ENCODE measurements around the gene NDUFB11.

NDUFB11 gene

GRCh38 chrX:47158781-47159180, 14.3 kb upstream of the NDUFB11 start:
- FAIRE-seq (no peak), DNase-seq (ENCODE audit: insufficient read length, low spot score) (no peak)
- TF ChIP-seq CTCF (IDR thresholded peaks at IDR 0.05; ENCODE audit: insufficient read depth, missing control alignments), result no peak

DNA sequence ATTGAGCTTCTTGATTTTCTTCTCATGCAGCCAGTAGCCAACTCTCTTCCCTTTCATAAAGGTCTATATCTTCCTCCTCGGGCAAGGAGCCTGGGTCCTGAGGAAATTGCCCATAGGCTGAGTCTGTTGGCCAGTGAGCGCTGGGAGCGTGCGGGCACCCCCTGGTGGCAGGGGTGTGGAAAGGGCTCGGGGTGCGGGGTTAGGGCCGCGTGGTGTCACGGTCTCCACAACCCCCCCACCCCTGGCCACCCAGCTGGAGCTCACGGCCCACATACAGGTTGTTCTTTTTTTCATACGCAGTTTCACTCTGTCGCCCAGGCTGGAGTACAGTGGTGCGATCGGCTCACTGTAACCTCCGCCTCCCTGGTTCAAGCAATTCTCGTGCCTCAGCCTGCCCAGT, 13.6 kb upstream of the NDUFB11 start:
- FAIRE-seq (no peak), DNase-seq (ENCODE audit: insufficient read length, low spot score) (no peak)
- no peak for TF ChIP-seq CTCF (IDR thresholded peaks at IDR 0.05; ENCODE audit: insufficient read depth, missing control alignments)

DNA sequence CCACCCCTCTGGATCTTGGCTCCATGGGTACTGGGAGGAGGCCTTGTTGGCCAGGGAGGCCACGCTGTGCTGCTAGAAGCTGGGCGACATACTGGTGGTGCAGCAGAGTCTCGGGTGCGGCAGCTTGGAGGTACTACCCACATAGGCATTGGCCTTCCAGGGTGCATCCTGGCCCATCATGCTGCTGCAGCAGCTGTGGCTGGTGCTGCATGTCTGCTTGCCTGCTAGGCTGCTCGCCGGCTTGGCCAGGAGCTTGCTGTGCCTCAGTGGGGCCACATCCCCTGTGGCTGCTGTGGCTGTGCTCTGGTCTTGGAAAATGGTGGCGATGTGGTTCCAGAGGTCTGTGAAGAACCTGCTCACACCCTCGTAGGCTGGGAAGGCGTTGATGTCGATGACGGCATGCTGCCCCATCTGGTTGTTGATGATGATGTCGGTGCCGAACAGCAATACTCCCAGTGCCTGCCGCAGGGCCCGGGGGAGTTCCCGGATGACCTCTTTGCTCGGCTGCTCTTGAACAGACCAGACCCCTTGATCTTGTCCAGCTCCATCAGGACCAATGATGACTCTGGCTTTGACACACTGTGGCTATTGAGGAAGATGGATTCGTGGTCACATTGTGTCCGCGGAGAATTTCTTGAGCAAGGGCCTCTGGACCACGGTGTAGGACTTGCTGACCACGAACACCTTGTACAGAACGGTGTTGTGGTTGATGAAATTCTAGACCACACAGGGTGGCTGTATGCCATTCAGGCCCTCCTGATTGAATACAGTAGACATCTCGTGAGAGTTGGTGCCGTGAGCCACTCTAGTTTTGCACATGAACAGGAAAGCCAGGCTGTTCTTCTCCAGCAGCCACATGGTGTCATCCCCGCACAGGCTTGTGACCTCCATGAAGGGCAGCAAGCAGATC, 12.4 kb upstream of the NDUFB11 start:
- FAIRE-seq, result no peak
- DNase-seq (ENCODE audit: insufficient read length, low spot score), result no peak
- no peak for TF ChIP-seq CTCF (IDR thresholded peaks at IDR 0.05; ENCODE audit: insufficient read depth, missing control alignments)

DNA sequence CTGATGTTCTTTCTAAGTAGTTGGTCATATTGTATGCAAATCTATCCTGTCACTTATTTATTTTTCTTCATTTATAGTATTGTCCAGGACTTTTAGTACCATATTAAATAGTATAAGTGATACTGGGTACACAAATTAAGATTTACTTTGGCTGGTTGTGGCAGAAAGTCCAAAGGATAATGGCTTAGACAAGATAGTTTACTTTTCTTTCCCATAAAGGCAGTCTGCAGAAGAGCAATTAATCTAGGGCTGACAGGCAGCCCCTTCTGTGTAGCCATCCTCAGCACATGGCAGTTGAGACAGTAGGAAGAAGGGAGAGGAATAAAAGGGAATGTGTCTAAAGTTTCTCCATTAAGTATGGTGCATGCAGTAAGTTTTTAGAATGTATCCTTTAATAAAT, 6.9 kb upstream of the NDUFB11 start:
- no peak for TF ChIP-seq CTCF (IDR thresholded peaks at IDR 0.05; ENCODE audit: insufficient read depth, missing control alignments)
- no peak for DNase-seq (ENCODE audit: insufficient read length, low spot score)
- FAIRE-seq, result no peak

DNA sequence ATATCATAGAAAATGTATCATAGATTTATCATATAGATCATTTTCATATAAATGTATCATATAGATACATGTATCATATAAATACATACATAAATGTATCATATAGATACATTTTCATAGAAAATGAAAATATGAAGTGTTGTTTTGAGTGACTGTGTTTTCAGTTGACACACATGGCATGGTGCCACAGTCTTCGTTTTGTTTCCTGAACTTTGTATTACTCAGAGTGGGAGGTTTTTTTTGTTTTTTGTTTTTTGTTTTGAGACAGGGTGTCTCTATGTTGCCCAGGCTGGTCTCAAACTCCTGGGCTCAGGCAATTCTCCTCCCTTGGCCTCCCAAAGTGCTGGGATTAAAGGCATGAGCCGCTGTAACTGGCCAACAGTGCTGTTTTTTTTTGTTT, 4.4 kb upstream of the NDUFB11 start:
- no peak for TF ChIP-seq CTCF (IDR thresholded peaks at IDR 0.05; ENCODE audit: insufficient read depth, missing control alignments)
- FAIRE-seq (no peak), DNase-seq (ENCODE audit: insufficient read length, low spot score) (no peak)

DNA sequence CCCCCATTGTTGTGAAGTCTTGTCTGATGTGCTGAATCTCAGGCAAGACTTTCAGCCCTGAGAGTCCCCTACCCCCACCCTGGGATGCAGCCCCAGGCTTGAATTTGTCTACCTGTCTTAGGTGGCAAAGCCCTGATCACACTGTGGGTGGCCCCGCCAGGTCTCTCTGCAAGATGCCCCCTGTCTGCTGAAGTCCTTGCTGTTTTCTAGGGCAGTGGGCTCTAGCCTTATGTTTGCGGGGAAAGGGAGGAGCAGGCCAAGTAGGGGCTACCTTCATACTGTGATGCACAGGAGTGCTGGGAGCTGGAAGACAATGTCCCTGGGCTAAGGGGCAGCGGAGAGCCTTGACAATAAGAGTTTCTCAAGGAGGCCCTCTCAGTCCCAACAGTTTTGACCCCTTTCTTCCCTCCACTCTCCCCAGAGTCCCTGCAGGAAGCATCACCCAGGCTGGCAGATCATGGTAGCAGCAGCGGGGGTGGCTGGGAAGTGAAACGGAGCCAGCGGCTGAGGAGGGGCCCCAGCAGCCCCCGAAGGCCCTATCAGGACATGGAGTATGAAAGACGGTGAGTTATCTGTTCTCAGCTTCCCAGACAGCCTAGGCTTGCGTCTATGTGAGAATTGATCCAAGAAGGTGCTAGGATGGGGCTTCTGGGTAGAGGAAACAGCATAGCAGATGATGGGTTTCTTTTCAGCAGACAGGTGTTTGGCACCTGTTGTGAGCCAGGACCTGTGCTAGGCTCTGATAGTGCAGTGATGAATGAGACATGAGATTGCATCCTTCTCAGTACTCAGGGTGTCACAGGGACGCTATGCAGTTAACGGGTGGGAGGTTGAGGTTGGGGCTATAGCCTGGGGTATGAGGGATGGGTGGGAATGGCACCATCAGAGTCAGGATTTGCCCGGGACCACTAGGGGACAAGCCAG, 2.7 kb upstream of the NDUFB11 start:
- DNase-seq (ENCODE audit: insufficient read length, low spot score) (no peak), FAIRE-seq (no peak)
- TF ChIP-seq CTCF (IDR thresholded peaks at IDR 0.05; ENCODE audit: insufficient read depth, missing control alignments), result no peak
